CMK (cell line): Measurements from ENCODE around the gene ATG16L1.

ENCODE experiments used
- DNase-seq: peaks from one replicate; pipeline ENCODE4 v3.0.0-alpha.2; 2010; ENCODE audit warnings: low read depth

Gene ATG16L1

DNA sequence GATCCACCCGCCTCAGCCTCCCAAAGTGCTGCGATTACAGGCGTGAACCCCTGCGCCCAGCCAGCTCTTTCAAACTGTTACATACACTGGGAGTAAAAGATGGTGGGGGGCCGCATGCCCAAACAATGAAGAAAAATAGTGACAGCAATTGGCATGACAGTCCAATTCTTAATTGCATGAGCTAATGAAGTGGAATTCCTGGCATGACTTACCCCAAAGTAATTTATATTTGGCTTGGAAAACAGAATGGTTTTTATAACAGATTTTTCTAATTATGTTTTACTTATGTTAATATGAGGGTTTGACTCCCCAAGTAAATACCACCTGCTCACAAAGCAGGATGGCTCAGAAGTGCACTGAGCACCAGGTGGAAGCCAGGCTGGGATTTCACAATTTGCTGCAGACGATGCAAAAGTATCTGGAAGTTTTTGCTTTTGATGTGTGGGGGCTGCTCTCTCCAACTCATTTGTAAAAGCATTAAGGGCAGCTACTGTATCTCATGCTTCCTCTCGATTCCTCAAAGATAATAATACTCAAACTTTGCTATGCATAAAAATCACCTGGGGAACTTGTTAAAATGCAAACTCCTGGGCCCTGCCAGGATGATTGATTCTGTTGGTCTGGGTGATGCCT is 24.0 kb upstream of the ATG16L1 start:
- DNase-seq, result no peak

DNA sequence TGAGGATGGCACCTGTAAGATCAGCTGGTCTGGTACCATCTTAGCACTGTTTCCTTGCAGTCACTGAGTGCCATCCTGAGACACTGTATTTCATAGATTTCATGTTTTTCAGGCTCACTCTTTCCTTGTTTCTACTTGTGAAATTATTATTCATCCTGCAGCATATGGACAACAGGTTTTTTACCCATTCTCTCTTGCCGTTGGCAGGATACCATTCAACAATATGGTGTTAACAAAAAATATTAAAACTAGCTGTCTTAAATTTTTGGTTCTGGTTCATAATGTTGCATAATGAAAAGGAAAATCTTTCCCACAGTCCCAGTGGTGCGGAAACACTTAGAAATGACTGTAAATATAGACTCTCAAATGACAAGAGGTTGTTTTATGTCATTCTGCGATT is 23.1 kb upstream of the ATG16L1 start:
- no peak for DNase-seq

DNA sequence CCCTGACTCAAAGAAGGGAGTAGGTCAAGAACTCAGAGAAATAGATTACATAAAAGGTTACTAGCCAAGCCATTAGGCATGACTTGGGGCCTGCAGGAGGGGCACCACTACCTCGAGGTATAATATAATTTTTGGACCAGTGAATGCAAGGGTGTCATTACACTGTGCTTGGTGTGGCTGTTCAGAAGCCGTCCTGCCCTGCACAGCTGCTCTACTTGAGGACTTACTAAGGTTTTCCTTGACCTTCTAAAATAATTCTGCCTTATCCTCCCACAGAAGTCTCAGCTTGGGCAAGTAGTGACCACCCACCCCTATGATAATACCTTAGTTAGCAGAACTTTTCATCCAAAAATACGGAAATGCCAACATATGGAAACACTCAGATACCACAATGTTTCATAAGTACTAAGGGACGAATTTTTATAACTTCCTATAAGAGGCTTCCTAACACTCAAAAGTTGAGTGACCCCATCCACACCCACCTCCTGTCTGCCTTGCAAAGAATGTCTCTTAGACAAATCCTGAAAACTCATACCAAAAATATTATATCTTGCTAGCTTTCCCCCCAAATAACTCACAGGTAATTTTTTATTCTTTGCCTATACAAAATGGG is 17.7 kb upstream of the ATG16L1 start:
- DNase-seq, result no peak

DNA sequence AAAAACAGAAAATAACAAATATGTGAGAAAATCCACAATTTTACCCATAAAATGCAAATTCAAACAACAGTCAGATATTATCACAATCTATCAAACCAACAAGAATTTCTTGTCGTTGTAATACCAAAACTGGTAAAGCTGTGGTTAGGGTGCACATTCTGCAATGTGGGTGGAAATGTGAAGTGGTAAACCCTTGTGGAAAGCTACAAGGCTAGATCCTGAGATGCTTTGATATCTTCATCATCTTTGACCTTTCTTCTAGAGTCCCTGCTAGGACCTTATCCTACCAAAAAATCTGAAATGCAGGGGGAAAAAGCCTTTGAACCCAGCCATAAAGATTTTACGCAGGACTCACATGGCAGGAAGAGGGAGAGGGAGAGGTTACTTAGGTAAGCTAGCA is 17.2 kb upstream of the ATG16L1 start:
- DNase-seq, result no peak

DNA sequence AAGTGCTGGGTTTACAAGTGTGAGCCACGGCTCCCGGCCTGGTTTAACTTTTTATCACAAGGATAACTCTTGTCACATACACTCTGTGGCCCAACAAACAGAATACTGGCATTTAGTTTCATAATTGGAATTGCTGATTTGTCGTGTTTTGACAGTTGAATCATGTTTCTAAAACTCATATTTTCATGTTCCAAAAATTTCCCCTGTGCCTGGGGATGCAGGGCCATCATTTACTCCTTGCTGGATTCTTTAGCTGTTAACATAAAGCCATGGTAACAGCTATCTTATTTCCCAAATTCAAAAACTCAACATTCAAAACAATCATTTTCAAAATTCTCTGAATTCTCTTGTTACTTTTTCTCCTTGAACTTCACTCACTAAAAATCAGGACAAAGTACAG is 16.5 kb upstream of the ATG16L1 start:
- no peak for DNase-seq

DNA sequence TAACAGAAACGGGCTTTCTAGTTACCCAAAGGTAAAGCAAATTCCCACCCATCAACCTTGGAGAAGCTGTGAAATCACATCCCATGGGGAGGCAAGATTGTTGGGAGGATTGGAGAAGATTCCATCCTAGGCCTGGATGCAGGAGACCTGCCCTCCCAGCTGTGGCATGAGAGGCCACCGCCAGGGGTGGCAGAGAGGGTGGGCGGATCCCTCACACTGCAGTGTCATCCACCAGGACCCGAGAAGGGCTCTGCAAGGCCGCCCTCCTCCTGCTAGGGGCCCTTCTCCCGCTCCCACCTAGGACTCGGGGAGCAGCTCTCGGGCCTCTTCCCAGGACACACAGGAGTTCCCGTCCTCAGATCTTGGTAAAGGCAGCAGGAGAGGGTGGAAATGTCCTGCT is 15.5 kb upstream of the ATG16L1 start:
- DNase-seq, result no peak

DNA sequence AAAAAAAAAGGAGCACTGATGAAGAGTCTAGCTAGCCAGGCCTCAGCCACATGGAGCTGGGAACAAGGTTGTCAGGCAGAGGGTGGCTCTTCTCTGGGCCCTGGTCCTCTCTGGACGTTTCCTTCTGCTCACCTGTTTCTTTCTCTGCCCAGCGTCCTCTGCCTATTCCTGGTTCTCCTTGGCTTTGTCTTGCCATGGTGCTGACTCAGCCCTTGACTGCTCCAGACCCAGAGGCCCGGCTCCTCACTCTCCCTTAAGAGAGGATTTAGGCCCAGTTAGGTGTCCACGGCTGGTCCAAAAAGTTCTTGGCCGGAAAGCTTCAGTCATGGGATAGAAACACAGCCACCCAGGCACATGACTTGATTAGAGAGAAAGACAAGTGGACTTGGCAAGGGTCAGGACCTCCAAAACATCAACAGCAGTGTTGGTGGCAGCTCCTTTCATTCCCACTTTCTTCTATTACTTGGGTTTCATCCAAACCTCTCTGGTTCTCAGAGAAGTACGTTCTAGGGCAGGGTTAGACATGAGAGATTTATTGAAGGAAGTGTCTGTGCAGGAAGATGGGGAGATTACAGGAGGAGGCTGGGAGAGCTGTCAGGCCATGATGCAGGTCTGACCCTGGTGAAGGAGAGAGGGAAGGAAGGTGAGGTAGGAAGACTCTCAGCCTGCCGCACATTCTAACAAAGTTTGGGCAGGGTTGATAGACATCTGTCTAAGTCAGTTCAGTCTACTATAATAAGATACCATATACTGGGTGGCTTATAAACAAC is 14.5 kb upstream of the ATG16L1 start:
- DNase-seq, result no peak

DNA sequence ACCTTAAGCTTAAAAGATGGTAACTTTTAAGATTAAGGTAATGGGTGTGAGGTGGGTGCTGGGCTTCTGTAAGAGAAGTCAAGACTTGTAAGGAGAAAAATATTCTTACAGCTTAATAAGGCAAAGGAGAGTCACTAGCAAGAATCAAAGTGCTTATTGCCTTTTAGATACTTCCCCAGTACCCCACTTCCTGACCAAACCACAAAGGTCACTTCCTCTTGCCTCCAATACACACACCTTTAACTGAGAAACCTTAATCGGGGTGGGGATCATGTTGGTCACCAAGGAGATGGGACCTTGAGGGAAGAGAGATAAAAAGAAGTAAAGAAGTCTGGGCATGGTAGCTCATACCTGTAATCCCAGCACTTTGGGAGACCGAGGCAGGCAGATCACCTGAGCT is 10.6 kb upstream of the ATG16L1 start:
- DNase-seq, result no peak

DNA sequence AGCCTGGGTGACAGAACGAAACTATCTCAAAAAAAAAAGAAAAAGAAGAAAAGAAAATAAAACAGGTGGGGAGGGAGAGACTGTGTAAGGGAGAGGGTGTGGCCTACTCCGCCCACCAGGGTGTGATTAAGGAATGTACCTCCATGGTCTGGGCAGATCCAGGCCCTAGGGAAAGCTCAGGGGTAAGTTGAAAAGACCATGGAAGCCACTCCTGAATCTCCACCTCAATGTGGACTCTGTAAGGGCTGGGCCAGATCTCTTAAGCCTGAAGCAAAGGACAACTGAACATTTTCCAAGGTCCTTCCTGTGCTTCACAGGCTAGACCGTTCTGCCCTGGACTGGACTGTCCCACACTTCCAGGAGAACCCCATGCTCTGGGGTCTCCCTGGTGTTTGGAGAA is 9.7 kb upstream of the ATG16L1 start:
- no peak for DNase-seq

DNA sequence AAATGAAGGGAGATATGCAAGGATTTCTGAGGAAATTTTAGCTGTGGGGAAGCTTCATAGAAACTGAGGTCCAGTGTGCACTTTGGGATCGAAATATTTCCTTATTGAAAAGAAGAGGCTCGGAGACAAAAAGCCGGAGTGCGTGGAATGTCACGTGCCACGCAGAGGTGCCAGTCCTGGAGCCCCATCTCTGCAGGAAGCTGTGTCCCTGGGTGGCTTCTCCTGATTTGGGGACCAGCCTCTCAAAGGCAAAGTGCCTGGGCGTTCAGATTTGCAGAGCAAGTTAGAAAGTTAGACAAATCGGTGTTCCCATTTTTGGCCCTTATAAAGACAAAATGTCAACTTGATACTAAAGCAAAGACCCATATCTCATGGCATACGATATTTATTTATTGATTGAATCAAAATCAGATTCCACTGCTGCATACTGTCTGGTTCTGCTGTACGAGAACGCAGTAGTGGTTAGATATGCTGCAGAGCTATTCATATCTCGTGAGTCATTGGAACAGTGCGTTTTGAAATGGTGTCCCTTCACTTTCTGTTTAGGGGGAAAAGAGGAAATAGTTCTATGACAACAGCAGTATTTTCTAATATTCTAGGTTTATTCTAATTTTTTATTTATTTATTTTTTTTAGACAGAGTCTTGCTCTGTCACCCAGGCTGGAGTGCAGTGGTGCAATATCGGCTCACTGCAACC is 9.1 kb upstream of the ATG16L1 start:
- DNase-seq, result no peak

DNA sequence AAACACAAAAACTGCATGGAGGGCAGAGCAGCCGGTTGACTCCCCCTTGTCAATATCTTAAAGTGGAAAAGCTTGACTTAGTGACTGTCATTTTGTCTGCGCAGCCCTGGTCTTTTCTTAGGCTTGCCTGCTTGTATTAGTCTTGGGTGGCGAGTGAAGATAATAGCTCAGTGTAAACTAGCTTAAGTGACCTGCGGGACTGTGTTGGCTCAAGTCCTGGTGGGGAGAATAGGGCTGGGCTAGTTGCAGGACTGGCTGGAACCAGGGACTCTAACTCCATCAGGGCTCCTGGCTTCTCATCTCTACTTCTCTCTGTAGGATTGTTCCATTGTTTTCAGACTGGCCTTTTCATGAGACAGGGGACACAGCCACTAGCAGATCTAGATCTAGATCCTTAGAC is 8.1 kb upstream of the ATG16L1 start:
- DNase-seq, result no peak

DNA sequence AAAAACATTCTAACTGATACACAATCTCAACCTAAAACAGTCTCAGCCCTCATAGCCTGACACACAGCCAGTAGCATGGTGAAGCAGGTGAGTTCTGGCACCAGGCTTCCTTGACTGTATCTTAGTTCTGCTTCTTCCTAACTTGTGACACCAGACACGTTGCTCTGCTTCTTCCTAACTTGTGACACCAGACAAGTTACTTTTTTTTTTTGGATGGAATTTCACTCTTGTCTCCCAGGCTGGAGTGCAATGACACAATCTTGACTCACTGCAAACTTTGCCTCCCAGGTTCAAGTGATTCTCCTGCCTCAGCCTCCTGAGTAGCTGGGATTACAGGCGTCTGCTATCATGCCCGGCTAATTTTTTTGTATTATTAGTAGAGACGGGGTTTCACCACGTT is 6.7 kb upstream of the ATG16L1 start:
- DNase-seq, result no peak

DNA sequence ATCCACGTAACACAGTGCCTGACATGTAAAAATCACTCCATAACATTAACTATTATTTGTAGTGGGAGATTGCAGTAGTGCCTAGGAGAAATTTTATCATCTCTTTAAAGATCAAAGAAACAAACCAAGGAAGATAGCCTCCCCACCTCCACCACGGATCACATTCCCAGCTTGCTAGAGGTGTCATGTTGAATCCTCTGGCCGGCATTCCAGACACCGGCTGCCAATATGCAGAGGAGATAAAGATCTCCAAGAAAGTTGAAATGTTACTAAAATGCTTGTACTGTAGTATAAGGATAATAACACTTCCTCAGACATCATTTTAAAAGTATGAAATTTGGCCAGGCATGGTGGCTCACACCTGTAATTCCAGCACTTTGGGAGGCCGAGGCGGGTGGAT is 6.1 kb upstream of the ATG16L1 start:
- DNase-seq, result no peak

DNA sequence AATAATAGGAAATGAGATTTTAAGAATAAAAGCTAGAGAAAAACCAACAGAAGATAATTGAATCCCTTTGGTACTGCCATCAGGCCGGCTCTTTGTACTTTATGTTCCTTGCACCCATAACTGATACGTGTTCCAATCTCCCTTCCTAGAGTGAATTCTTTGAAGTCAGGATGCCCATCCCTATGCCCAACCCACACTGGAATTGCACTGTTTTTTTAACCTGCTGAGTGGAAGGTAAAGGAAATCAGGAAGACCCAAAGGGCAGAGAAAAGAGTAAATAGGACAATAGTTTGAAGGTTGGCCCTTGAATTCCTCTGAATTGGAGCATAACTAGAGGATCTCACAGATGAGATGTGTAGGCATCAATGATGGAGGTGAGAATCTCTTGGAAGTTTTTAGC is 4.4 kb upstream of the ATG16L1 start:
- DNase-seq, result no peak

DNA sequence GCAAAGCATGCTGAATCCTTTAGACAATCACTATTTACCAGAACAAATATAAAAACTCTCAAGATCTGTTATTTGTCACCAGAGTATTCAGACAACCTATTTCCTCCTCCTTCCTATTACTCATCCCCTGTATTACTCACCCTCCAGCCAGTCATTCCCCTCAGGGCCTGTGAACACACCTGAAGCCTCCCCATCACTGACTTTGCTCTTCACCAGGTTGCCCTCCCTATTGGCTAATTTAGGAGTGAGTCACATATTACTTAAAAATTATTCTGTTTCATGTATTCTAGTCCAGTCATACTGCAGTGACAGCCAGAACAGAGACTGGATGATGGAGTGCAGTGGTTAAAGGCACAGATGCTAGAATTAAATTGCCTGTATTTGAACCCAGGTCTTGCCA is 3.7 kb upstream of the ATG16L1 start:
- no peak for DNase-seq

DNA sequence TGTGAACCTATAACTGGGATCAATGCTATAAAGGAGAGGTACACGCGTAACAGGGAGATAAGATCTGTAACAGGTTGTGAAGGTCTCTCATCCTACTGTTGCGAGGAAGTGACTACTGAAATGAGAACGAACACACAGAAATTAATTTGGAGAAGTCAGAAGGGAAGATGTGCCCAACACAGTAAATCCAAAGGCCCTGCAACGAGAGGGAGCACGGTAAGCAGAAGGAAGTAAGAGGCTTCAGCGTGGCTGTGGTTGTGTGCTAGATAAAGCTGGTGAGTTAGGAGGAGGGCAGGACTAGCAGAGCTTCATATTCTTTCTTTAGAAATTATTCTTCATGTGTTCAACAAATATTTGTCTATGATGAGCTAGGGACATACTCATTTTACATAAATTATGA is 2.5 kb upstream of the ATG16L1 start:
- no peak for DNase-seq

DNA sequence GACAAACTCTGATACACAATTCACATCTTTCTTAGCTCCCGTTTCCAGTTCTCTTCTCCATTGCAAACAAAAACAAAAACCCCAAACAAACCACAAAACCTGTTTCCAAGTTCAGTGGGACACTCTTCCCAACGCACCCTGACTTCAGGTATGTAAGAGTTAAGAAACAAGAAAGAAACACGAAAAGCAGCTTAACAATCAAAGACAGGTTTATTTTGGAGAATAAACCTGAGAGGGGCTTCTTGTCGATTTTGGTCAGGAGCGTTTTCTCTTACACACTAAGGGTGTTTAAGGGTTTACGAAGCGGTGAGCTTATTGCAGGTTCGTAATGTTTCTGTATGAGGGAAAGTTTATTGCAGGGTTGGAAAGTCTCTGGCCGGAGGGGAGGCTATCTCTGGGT is 905 bp upstream of the ATG16L1 start:
- DNase-seq, result no peak

DNA sequence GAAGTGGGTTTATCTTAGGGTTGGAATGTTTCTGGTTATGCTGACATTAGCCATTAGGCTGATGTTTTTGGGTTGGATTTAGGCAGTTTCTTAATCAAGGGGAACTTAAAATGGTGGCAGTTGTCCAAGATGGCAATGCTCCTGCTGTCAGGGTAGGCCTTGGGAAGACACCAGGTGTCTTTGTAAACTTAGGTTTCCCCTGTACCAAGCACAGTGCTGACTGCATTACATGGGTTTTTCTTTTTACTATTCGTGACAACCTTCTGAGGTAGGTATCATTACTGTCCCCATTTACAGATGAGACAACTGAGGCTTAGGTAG is 528 bp upstream of the ATG16L1 start:
- DNase-seq, result no peak

DNA sequence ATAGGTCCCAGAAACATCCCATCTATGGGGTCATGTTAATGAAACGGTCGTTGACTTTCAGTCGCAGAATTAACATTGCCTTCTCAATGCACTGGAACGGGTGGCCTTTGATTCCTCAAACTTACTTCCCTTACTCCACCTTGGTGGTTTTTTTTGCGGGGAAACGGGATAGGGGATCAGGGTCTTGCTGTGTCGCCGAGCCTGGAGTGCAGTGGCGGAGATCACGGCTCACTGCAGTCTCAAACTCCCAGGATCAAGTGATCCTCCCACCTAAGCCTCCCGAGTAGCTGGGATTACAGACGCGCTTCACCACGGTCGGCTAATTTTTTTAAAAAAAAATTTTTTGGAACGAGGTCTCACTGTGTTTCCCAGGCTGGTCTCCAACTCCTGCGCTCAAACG is 754 bp downstream of the ATG16L1 start:
- DNase-seq, result no peak

DNA sequence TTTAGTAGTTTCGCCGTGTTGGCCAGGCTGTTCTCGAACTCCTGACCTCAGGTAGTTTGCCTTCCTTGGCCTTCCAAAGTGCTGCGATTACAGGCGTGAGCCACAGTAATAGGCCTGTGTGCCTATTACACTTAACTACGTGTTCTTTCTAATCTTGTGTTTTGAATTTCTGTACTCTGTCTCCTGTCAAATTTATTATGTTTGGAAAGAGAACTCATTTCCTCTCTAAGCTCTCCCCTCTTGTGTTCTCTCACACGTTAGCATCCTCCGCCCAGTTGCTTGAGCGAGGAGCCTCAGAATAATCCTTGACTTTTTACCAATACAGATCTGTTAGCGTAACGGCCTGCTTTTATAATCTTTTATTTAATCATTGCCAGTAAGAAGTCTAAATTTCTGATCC is 3.7 kb downstream of the ATG16L1 start:
- DNase-seq, result no peak

DNA sequence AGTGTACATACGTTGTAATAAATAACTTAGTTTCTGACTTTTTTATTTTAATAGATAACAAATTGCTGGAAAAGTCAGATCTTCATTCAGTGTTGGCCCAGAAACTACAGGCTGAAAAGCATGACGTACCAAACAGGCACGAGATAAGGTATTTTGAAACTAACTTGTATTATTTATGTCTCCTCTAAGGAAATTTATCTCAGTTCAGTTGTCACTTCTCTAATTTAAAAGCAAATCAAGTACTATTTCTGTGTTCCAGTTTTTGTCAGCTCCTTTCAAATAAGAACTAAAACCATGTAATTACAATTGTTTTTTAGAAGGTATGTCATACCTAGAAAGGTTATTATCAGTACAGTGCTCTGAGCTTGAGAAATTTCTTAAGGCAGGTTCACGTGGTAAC is 4.6 kb downstream of the ATG16L1 start:
- no peak for DNase-seq

DNA sequence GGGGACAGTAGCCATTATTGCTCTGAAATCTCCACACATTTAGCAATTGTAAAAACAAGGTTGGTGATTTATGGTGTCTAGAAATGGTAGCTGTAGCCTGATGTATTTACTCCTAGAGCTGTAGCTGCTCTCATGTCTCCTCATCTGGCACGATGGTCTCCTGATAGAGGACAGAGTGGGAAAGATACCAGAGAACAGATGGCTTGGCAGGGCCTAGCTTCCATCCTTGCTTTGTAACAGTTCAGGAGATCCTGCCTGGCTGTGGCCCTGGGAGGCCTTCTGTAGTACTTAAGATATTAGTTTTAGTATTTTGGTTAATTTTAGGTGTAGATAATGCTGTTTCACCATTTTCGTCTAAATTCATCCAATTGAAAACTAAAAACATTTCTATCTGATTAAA is 6.7 kb downstream of the ATG16L1 start:
- no peak for DNase-seq

DNA sequence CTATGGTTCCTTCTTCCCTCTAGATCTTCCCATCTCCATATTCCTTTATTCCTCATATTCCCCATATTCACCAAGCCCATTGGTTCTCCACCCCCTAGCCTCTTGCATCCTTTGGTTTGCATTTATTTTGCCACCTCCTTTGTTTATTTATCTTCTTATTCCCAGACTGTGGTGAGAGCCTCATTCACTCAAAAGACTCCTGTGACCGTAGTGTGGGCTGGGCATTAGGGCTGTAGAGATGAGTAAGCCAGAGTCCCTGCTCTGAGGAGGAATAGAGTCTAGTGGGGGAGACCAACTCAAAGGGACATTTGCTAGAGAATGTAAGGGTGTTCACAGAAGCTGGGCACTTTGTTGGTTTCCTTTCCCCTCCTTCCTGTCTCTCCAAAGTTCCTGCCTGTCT is 8.3 kb downstream of the ATG16L1 start:
- no peak for DNase-seq
